GM20431 (cell line): Measurements from ENCODE around the gene DAD1.
"Not testable (repeated sequence)": the region's sequence is repeated elsewhere in the genome, so short reads cannot be mapped to it uniquely, and the experiment has no call there.

Experiments used
- in situ Hi-C: fragments of 300-500 bp; cut with MseI, MboI; formaldehyde crosslinking; loops from one replicate; pipeline ENCODE4 v1.15.0; 2020; ENCODE audit warnings: low sequenced_read_pairs; ENCODE audit not compliant: unreplicated experiment

DAD1 gene

GRCh38 chr14:22589096-22589839, at the start of gene DAD1:
TSS of gene DAD1 (minus strand) at chr14:22589224. CDS start at chr14:22589157, 67 bp downstream.
- in situ Hi-C loops = loop anchor here (25.0 kb wide), 1 partner anchor 273 kb away; the partner anchor contains the start of gene LRP10

GRCh38 chr14:22635980-22636379, 47.0 kb upstream of the DAD1 start:
- in situ Hi-C loops = not testable (repeated sequence)

- in situ Hi-C loops = no loop called here
Observed at GRCh38 chr14:22634233-22634900, 45.3 kb upstream of the DAD1 start.

DNA sequence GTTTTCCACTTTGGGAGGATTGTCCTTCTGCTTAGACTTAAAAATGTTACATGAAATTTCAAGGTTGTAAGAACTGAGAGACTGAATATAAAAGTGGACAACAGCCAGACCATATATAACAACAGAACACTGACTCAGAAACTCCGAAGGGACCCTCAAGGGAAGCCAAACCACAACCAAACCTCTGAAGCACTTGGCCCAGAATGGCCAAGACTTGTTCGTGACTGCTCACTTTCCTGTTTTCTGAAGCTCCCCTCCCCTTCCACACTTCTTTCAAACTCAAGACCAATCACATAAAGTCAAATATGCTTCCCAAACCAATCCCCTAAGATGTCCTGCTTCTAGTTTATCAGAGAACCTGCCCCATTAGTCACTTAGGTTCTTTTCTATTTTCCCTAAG, 41.5 kb upstream of the DAD1 start:
- in situ Hi-C loops = no loop called here

DNA sequence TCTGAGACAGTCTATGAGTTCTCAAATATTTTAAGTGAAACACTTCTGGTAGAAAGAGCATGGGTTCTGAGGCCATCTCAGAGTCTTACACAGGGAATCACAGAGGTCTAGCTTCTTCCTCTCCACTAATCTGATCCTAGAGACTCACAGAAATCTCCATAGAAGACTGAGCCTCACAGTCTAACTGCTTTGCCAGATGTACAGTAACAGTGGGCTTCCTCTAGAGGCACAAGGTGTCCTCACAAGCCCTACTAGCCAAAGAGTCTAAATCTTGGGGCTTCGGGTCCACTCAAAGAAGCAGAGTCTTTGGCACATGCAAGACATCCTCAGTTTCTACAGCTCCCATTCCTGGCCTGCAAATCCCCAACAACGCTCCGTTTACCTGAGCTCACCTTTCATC, 41.0 kb upstream of the DAD1 start:
- in situ Hi-C loops = no loop called here

DNA sequence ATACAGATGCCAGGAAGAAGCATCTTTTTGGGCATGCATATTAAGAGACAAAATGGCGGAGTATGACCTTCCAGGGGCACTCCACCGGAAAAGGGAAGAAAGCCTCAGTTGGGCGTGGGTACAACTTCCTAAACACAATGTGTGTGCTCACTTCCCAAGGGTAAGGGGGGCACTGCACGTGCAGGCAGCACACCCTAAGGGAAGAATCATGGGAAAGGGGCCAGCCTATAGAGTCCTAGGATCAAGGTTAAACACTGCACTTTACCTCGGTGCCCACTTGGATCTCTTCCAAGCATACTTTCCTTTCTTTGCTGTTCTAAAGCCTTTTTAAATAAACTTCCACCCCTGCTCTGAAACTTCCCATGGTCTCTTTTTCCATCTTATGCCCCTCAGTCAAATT, 40.3 kb upstream of the DAD1 start:
- in situ Hi-C loops = no loop called here

GRCh38 chr14:22627506-22628263, 38.7 kb upstream of the DAD1 start:
- in situ Hi-C loops = no loop called here

GRCh38 chr14:22626590-22626989, 37.6 kb upstream of the DAD1 start:
- in situ Hi-C loops = no loop called here

DNA sequence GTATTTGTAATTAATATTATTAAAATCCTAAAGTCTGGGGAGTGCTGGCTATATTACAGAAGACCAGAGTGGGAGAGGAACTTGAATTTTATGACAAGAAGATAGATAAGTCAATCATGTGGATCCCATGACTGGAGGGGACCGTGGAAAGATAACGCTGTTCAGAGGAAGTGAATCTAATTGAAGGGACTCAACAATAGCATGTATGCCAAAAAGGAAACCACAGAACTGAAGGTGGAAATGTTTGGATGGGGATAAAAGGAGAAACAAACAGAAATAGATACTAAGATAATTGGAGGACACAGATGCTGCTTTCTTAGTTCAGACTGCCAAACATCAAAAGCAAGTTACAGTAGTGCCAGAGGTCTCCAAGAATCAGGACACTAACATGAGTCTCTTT, 34.0 kb upstream of the DAD1 start:
- in situ Hi-C loops = no loop called here

GRCh38 chr14:22622255-22622654, 33.2 kb upstream of the DAD1 start:
- in situ Hi-C loops = no loop called here

GRCh38 chr14:22615765-22616164, 26.7 kb upstream of the DAD1 start:
- in situ Hi-C loops = not testable (repeated sequence)

DNA sequence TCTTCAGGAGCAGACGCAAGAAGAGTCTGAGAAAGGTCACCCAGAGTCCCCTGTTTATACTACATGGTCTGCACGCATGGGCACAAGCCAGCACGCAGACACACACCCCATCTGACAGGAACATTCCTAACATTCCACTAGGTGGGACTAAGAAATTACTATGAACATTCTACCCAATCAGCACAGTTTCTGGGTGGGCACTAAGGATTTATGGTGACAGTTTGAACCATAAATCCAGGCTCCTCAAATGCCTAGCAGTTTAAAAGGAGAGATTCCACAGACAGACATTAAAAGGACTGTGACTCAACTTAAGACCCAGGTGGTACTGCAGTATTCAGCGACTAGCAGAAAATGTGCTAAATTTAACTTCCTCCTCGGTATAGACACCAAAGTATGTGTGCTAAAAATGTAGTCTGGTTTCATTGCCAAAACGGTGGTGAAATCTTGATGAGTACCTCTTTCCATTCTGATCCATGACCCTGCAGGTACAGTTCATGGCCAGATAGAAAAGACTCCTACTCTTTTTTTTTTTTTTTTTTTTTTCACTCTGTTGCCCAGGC, 25.3 kb upstream of the DAD1 start:
- in situ Hi-C loops = no loop called here

GRCh38 chr14:22613736-22614239, 24.8 kb upstream of the DAD1 start:
- in situ Hi-C loops = no loop called here

- in situ Hi-C loops = no loop called here
Observed at GRCh38 chr14:22613106-22613695, 24.2 kb upstream of the DAD1 start.

- in situ Hi-C loops = no loop called here
Observed at GRCh38 chr14:22610931-22611330, 21.9 kb upstream of the DAD1 start.

GRCh38 chr14:22607291-22607690, 18.3 kb upstream of the DAD1 start:
- in situ Hi-C loops = no loop called here

DNA sequence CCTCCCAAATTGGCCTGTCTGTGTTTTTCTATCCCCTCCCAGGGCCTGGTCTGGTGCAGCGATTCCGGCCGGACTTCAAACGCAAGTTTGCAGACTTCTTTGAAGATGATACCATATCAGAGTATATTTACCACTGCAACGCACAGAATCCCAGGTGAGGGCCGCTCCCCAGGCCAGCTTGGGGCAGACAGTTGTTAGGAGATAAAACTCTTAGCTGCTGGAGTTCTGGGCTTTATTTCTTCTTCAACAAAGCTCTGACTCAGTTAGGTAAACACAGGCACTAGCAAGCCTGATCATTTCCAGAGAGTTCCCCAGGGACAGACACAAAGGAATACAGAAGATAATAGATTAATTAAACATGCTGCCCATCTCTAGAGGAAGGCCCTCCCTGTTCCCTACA, 17.4 kb upstream of the DAD1 start:
- in situ Hi-C loops = no loop called here

DNA sequence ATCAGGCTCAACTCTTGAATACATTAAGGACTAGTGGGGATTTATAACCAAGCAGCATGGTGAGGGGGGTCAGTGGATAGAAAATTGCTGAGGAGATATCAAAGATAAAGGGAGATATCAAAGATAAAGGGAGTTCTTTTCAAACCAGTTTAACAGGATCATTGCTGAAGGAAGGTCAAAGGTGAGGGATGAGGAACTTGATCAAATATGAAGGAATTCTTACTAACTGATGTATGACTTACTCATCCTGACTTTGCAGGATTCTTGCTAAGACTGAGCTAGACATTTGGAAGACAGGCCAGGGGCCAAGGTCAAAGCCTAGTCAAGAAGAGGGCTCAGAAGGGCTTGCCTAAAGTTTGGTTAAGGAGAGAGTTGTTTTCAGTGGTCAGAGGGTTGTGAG, 13.8 kb upstream of the DAD1 start:
- in situ Hi-C loops = no loop called here

DNA sequence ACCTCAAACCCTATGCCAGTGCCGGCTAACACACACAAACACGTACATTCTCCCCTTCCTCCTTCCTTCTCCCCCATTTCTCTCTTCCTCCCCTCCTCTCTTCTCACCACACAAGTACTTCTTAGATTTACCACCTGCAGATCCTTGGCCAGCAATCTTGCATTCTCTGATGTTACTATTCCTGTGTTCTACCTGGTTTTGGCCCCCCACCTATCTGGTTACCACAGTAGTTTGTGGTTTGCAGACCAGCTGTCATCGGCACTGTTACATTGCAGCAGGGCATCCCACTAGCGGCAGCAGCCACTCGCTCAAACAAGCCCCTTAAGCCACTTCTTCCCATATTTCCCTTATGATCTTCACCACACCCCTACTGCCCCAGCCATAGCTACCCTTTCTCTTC, 13.0 kb upstream of the DAD1 start:
- in situ Hi-C loops = no loop called here

- in situ Hi-C loops = no loop called here
Observed at GRCh38 chr14:22601456-22601855, 12.4 kb upstream of the DAD1 start.
